Kidney glomerular epithelial cell (primary cell): ENCODE results near the gene GYS2.

Experiments used
- DNase-seq: peaks from one replicate; lab custom pipeline; 2025; lab: John Stamatoyannopoulos, UW

Gene GYS2

DNA sequence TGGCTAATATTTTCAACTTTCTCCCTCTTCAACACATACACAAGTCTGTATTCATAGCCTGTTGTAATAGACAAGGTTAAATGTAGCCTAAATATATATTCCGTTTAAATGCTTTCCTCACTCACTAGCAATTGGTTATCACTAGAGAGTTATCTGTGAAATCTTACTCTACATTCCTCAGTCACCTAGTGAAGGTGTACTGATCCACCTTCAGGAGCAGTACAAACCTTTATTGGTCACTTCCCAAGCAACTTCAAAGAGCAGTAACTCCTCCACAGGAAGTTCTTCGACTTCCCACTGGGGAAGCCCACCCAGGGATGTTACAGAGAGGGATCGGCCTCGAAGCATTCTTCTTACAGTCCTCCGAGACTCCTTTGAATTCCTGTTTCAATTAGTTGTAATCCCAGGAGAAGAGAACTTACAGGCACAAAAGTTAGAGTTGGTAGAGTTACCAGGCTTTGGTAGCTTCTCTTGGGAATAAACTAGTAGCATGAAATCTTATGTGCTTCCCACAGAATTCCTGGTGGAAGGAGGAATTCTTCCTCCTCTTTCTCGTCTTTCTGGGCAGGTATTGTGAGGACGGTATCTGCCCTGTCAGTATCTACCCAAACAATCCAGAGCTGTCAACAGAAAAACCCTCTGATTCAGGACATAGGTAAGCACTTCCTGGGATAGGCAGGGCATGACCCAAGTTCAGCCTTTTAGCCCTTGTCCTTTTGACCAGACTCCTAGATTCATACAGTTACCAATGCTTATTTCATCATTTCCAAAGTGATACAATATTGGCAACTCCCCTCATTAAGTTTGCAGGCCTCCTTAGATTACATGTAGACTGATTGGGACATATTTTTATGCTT is at the start of gene GYS2:
GYS2 (minus strand) TSS at position 603 of the 857 bp plus-strand sequence; CDS start at position 348, 255 bp downstream.
- no peak for DNase-seq

DNA sequence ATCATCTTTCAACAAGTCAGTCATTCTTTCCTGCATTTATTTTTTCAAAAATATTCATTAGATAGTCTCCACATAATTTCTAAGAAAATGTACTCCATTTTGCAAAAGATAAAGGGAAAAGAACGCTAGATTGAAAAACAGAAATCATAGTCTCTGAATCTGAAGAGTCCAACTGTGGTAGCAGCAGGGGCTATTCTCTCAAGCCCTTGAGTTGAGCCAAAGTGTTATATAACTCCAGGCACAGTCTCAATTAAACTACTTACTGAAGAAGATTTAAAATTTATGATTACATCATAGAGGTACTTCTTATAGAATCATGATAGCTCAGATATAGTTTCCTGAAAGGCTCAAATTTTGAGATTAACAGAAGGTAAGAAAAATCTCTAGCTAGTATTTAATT is 47.2 kb upstream of the GYS2 start:
- no peak for DNase-seq

DNA sequence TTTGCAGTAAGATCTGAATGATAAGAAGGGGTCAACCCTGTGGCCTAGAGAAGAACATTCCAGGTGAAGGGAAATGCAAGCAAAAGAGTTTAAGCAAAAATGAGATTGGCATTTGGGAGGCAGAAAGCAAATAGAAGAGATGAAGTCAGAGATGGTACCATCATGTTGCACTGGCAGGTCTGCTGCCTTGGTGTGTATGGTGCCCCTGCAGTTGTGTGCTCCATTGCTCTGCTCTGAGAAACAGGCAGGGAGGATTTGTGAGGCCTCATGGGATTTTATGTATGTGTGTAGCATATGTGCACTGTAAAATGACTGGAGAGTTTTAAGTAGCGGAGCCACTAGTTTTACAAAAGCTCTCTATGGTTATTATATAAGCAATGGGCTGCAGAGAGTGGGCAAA is 46.4 kb upstream of the GYS2 start:
- no peak for DNase-seq

DNA sequence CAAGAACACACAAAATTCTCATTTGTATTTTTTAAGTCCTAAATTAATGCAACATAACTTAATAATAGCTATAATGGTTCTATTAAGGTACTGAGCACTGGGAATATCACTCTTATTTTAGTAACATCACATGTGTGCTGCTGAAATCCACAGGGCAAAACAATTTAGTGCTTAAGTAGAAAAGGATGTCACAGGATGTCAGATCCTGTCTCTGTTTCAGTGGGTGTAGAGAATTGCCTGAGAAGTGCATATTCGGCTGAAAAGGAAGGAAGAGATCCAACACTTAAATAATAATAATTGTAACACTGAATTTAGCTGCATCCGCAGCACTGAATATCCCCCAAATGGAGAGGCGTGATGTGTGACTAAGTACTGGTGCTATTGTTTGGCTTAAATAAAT is 44.4 kb upstream of the GYS2 start:
- no peak for DNase-seq

DNA sequence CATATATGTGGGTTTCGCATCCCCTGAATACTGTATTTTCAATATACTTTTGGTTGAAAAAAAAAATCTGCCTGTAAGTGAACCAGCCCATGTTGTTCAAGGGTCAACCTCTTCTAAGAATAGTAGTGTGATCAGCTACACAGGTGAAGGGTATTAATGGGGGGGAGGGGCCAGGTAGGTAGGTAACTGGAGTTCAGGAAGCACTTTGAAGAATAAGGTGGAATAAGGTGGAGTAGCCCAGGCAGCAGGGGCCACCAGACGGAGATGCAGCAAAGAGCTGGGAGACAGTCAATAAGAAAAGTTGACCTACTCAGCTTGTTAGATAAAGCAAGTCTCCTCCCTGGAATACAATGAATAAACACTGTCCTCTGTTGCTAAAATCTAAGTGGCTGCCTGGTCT is 43.7 kb upstream of the GYS2 start:
- no peak for DNase-seq

DNA sequence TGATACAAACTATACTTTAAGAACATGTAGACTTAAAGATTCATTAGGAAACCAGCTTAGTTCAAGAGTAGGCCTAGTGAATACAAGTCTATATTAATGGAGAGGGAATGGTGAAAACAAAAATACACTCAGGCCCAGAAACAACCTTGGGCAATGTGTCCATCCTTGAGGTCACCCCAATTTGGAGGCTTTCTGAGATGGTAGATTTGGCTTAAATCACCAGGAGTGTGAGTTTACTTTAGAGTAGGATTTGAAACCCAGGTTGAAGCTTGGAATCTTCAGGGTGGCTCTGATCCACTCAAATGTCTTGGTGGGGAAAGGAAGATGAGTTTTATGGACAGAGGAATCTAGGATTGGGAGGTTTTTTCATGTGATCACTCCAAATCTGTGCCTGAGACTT is 42.5 kb upstream of the GYS2 start:
- DNase-seq = no peak

DNA sequence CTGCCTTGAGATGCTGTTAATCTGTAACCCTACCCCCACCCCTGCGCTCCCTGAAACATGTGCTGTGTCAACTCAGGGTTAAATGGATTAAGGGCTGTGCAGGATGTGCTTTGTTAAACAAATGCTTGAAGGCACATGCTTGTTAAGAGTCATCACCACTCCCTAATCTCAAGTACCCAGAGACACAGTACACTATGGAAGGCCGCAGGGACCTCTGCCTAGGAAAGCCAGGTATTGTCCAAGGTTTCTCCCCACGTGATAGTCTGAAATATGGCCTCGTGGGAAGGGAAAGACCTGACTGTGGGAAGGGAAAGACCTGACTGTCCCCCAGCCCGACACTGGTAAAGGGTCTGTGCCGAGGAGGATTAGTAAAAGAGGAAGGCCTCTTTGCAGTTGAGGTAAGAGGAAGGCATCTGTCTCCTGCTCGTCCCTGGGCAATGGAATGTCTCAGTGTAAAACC is 40.4 kb upstream of the GYS2 start:
- DNase-seq = peak; percentile 13

DNA sequence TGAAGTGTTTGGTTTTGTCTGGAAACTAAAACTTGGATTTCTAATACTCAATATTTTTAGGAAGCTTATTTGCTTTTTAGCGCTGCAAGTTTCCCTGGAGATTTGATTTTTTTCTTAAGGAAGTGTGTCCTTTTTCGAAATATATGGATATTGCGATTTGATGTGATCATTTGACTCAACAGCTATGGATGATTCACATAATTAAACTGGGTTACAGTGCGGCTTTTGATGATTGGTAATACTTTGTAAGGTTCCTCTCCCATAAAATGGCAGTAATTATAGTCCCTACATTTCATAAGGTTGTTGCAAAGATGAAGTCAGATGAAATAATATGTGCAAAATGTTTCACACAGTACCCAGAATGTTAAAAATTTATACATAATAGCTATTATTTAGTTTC is 39.9 kb upstream of the GYS2 start:
- no peak for DNase-seq

DNA sequence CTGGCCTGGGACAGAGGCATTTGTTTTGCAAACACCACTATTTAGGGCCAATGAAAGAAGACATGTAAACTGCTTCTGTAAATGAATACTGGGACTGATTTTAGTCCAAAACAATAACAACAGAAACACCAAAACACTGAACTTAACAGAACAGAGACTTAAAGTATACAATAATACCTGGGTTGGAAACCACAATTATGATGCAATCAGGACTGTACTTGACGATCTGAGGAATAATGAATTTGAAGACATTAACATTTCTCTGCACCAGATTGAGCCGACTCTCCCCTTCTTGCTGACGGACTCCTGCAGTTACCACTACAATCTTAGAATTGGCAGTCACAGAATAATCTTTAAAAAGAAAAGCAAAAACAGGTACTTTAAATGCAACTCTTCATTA is 39.1 kb upstream of the GYS2 start:
- DNase-seq = no peak

DNA sequence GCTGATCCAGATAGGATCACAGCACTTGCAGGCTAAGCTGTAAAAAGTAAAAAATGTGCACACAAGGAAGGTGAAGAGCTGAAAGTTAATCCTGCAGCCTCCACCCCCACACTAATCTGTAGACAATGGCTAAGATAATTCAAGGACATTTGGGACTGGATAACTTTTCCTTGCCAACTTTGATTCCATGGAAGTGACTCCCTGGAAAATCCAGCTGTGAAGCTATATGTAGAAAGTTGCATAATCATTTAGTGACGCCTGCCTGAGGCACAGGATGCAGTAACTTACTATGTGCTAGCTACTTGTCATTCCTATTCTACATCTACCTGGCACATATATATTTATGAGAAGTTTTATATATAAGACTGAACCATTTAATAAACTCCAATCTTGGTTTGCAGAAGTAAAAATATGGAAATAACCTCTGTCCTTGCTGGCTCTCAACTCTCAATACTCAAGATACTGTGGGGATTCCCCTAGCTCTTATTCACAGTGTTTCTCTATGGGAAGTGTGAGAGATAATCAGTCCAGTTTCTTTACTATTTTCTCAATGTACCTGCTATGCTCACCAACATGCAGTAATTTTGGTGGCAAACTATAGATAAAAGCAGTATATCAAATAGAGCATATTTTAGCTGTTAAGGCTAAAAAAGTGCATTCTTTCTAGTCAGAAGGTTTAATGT is 38.2 kb upstream of the GYS2 start:
- no peak for DNase-seq

DNA sequence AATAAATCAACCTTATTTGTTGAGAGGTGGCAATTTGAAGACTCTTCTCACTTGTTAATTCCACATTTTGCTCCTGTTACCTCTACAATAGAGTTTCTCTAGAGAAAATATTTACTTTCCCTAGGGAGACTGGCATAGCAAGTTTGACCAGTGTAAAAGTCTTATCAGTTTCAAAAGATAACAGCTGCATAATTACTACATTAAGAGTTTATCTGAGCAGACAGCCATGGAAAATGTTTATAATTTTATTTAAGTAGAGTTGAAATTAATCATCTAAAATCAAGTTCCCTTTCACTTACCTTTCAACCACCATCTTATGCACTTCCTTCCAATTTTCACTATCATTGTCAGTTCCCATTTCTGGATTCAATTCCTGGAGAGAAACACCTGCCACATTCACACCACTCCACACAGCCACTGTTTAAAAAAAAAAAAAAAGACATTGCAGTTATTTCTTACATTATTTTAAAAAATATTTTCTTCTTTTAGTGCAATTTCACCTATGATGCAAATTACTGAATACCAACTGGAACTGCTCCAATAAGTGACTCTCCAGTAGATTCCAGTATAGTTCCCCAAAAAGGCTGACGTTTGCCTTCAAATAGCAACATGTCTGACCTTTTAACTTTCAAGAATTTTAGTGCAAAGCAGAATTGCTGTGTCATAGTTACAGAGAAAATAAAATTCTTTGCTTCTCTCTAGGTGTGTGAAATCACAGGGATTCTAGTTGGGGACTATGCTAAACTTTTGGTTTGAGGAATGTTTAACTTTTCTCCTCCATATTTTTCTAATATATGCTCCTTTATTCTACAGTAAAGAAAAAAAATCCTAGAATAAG is 33.6 kb upstream of the GYS2 start:
- no peak for DNase-seq

DNA sequence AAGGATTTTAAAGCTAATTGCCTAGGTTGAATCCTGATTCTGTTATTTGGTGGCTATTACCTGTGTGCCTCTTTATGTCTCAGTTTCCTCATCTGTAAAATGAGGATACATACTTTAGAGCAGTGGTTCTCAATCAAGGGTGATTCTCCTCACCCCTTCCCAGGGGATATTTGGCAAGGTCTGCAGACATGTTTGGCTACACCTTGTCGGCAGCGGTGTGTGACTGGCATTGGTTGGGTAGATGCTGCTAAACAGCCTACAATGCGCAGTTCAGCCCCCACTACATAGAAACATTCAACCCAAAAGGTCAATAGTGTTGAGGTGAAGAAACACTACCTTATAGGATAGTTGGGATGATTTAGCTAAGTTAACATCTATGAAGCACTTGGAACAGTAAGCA is 29.6 kb upstream of the GYS2 start:
- no peak for DNase-seq

DNA sequence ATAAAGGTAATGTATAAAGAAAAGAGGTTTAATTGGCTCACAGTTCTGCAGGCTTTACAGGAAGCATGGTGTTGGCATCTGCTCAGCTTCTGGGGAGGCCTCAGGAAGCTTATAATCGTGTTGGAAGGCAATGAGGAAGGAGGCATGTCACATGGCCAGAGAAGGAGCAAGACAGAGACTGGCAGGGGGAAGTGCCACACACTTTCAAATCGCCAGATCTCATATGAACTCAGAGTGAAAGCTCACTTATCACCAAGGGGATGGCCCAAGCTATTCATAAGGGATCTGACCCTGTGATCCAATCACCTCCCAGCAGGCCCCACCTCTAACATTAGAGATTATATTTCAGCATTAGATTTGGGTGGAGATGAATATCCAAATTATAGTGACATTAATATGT is 26.7 kb upstream of the GYS2 start:
- DNase-seq = no peak

DNA sequence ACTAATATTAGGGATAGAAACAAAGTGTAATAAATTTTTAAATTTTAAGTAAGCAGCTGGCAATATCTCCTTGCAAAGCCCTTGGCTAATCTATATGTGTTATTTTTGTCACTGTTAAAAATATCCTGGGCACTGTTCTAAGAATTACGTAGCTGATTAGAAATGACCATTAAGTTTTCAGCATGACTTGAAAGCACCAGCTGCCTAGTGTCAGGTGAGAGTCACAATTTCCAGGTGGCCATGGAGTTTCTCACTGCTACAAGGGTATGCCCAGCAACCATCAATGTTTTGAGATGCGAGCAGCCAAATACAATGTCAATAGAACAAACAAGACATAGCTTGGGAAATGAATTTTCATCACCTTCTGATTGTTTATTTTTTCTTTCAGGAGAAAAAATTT is 23.3 kb upstream of the GYS2 start:
- no peak for DNase-seq

DNA sequence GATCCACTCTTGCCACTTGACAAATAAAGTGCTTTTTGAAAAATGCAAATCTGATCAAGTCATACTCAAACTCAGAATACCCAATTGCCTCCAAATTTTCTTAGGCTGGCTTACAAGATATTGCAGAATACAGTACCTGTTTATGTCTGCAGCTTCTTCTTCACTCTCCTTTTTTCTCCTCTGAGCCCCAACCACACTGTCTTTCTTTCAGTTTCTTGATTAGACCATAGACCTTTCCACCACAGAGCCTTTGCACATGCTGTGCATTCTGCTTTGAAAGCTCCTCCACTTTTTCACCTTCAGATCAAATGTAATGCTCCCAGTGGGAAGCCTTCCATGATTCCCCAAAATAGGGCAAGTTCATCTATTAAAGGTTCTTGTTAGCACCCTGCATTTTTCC is 13.9 kb upstream of the GYS2 start:
- no peak for DNase-seq

DNA sequence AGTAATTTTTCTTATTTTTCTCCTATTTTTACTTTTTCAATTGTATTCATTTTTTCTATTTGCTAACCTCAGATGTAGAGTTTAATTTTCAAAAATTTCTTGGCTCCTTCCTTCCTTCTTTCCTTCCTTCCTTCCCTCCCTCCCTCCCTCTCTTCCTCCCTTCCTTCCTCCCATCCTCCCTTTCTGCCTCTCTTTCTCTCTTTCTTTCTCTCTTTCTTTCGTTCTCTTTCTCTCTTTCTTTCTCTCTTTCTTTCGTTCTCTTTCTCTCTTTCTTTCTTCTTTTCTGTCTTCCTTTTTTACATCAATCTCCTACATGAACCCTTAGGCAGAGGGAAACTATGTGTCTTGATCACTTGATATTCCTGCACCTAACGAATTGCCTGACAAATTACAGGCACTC is 12.4 kb upstream of the GYS2 start:
- DNase-seq = no peak

DNA sequence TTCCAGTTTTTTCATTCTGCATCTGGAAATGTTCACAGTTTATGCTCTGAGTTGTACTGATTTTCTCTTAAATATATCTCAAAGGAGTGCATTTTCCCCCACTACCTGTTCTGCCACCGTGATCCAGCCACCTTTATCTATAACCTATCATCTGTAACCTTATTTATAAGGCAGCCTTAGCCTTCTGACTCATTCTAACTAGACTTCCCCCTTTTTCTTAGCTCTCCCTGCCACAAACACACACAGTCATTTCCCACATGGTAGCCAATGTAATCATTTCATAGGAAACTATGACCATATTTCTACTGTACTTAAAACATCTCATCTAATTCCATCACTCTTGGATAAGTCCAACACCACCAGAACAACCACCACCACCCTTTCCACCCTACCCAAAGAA is 10.8 kb upstream of the GYS2 start:
- DNase-seq = no peak

DNA sequence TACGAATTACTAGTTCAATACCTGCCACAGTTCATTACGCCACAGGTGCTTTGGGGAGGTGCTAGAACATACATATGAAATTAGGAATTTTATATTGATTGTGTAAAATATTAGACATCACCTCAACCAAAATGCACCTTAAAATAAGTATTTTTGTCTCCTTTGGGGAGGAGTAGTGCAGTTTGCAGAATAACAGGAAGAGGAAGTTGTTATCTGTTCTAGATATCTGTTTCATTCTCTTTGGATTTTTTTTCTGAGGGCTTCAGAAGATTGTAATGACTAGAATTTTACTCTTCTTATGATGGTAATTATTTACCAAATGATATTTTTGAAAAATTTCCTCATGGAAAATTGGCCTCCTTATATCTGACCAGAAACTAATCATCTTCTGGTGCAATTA is 9.9 kb upstream of the GYS2 start:
- DNase-seq = no peak

DNA sequence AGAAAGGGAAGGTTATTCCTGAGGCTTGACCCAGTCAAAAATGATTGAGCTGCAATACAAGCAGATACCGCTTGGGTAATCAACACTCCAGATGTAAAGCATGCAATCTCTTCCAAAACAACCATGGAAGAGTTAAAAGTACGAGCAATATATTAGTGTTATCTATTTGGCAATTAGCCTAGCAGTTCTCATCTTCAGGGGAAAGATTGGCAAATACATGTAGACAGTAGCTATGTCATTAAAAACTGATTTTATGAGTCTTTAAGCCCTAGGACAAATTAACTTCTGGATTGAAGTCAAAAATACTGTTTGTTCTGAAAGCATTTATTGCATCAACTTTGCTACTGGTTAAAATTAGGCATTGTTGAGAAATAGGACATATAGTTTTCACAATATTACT is 9.3 kb upstream of the GYS2 start:
- DNase-seq = no peak

DNA sequence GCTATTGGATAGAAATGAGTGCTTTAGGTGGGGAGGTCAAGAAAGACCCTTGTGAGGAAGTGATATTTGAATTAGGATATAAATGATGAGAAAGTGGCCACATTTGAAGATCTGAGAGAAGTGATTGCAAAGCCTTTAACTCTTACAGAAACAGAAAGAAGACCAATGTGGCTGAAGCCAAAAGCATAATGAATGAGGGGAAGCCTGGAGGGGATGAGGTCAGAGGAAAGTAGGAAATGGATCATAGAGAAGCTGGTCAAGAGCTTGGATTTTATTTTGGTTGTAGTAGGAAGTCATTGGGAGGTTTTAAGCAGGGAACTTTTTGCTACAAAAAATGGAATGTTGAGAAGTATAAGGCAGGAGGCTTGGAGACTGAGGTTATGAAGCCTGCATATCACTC is 3.5 kb upstream of the GYS2 start:
- DNase-seq = no peak

DNA sequence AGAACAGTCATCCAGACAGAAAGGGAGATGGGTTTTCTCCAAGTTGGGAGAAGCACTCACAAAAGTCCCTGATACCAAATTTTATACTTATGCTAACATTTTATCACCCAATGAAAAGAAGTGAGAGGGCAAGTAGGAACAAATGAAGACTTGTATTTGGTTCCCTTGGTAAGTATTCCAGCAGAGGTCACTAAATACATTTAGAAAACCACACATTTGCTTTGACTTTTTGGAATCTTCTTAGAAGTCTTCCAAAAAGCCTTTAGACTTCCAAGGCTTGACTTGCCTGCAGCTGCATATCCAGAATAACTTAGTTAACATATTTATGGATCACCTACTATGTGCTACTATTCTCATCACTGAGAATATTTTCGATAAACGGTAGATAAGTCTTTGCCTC is 3.1 kb upstream of the GYS2 start:
- DNase-seq = no peak

DNA sequence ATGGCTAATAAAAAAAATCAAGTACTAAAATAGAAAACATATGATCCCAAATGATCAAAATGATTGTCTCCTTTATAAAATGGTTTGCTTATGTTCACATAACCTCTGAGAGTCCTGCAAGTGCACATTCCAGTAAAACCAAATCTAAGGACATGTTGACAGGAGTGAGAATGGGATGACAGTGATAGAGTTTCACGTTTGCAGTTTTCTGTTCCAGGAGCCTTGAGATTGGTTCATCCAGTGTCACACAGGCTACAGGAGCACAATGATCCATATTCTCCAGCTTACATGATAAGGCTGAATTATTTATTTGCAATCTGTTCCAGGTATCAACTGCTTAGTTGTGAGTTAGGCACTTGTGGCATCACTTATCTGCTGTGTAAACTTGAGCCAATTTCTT is 1.5 kb upstream of the GYS2 start:
- DNase-seq = no peak

DNA sequence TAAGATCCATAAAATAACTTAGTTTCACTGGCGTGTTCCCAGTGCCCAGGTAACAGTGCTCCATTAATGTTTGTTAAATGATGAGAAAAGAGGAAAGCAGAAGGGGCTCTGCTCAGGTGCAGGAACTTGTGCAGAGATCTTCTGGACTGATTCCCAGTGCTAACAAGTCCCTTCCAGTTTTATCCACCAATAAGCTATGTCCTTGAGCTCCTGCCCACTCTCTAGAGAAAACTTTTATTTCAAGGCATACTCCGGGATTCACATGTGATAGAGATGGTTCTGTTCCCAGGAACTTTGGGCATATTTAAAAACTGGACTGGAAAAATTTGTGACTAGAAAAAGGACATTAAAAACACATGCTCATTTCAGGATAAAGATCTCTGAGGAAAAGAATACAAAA is 1.9 kb downstream of the GYS2 start:
- no peak for DNase-seq
